GM19023 (cell line): ENCODE data around the gene CKAP2L.

ENCODE experiments used
- ATAC-seq: cut with Tn5 transposase; IDR thresholded peaks from one replicate; pipeline ENCODE4 v1.9.1; 2021; ENCODE audit warnings: mild to moderate bottlenecking, moderate library complexity; ENCODE audit not compliant: unreplicated experiment

CKAP2L gene

GRCh38 chr2:112791693-112792230, 27.4 kb upstream of the CKAP2L start:
- no peak for ATAC-seq

GRCh38 chr2:112791019-112791418, 26.6 kb upstream of the CKAP2L start:
- no peak for ATAC-seq

- ATAC-seq, result no peak
These were observed 25.9 kb upstream of the CKAP2L start for GRCh38 chr2:112790305-112790704.

GRCh38 chr2:112789186-112789585, 24.8 kb upstream of the CKAP2L start:
- no peak for ATAC-seq

GRCh38 chr2:112788653-112789052, 24.2 kb upstream of the CKAP2L start:
- no peak for ATAC-seq

GRCh38 chr2:112787729-112788393, 23.5 kb upstream of the CKAP2L start:
- ATAC-seq, result no peak

GRCh38 chr2:112787294-112787693, 22.9 kb upstream of the CKAP2L start:
- ATAC-seq, result no peak

- ATAC-seq, result no peak
These were observed 20.1 kb upstream of the CKAP2L start, which contains the start of gene IL1A for GRCh38 chr2:112784199-112785189. TSS of gene IL1A (minus strand) at chr2:112784493. CDS start at chr2:112783770, 723 bp downstream.

GRCh38 chr2:112783187-112783714, 18.8 kb upstream of the CKAP2L start:
- no peak for ATAC-seq

- peak; percentile 90 for ATAC-seq
These were observed 17.9 kb upstream of the CKAP2L start for GRCh38 chr2:112782234-112782799.

- ATAC-seq, result no peak
These were observed 15.2 kb upstream of the CKAP2L start for GRCh38 chr2:112779598-112779997.

GRCh38 chr2:112777036-112777435, 12.6 kb upstream of the CKAP2L start:
- no peak for ATAC-seq

- no peak for ATAC-seq
These were observed 11.7 kb upstream of the CKAP2L start for GRCh38 chr2:112776113-112776512.

- no peak for ATAC-seq
These were observed 10.3 kb upstream of the CKAP2L start for GRCh38 chr2:112774536-112775285.

- ATAC-seq, result no peak
These were observed 9.1 kb upstream of the CKAP2L start for GRCh38 chr2:112773556-112773955.

- ATAC-seq, result no peak
These were observed 8.6 kb upstream of the CKAP2L start for GRCh38 chr2:112772911-112773475.

GRCh38 chr2:112772322-112772721, 7.9 kb upstream of the CKAP2L start:
- no peak for ATAC-seq

- ATAC-seq, result no peak
These were observed 4.0 kb upstream of the CKAP2L start for GRCh38 chr2:112768432-112768831.

GRCh38 chr2:112767693-112768330, 3.4 kb upstream of the CKAP2L start:
- ATAC-seq, result no peak
